GM12891 (cell line): Measurements from ENCODE around the gene C2orf80.

Experiments used
- POLR2A ChIP-seq: IDR thresholded peaks from 2 replicates; pipeline ENCODE4 v1.6.1; 2011; ENCODE audit warnings: low read depth, low read length, control low read depth
- POLR2AphosphoS5 ChIP-seq: IDR thresholded peaks from 2 replicates; pipeline ENCODE4 v1.6.1; 2011; ENCODE audit warnings: low read depth, low read length, control low read depth
- POU2F2 ChIP-seq: IDR thresholded peaks from 2 replicates; pipeline ENCODE4 v1.6.1; 2011; ENCODE audit warnings: low read depth, mild to moderate bottlenecking, control low read depth, low read length, moderate library complexity
- SPI1 ChIP-seq: IDR thresholded peaks from 2 replicates; pipeline ENCODE4 v1.6.1; 2011; ENCODE audit warnings: low read depth, low read length, control low read depth
- TAF1 ChIP-seq: IDR thresholded peaks from 2 replicates; pipeline ENCODE4 v1.6.1; 2011; ENCODE audit warnings: low read depth, low read length, control low read depth

- no peak for TF ChIP-seq POLR2A
- TF ChIP-seq POLR2AphosphoS5: no peak
- no peak for TF ChIP-seq POU2F2
- no peak for TF ChIP-seq TAF1
- no peak for TF ChIP-seq SPI1
These were observed 24.7 kb downstream of the C2orf80 start for GRCh38 chr2:208164951-208165755.
